H1 (cell line): ENCODE data around the gene PITPNC1. TPM values are rescaled to one million over a fixed set of nuclear protein-coding genes. Genes with fewer than 3 reads are reported as not detected.

Experiments used
- CTCF ChIA-PET: fragments of 300-600 bp; sonication (Branson Sonifier 250); formaldehyde crosslinking; loops from one replicate; lab custom pipeline; 2021; ENCODE audit not compliant: partially characterized antibody; lab: Charles Lee
- POLR2A ChIA-PET: fragments of 300-600 bp; sonication (Branson Sonifier 250); formaldehyde crosslinking; loops from one replicate; lab custom pipeline; 2021; ENCODE audit warnings: inconsistent platforms; ENCODE audit not compliant: partially characterized antibody; lab: Charles Lee
- DNase-seq, 2 experiments: peaks; one replicate each; pipeline versions ENCODE4 v3.0.0 to v3.0.0-alpha.2; 2010 to 2022; ENCODE audit warnings: low spot score in 2 of 2, low read depth in 1 of 2, mixed read lengths in 1 of 2
- FAIRE-seq: peaks from 2 replicates; lab custom pipeline; 2011; peaks lifted over from hg19 to GRCh38; lab: Jason Lieb, UNC
- H2AFZ ChIP-seq: 2 replicates; pipeline ENCODE4 v1.8.1; 2012; ENCODE audit warnings: low read length, inconsistent platforms
- H2AK5ac ChIP-seq: 2 replicates; pipeline ENCODE4 v1.6.1; 2013; ENCODE audit warnings: low read depth, low read length
- H2BK120ac ChIP-seq: replicated peaks from 2 replicates; pipeline ENCODE3; 2013; ENCODE audit warnings: low read depth, low read length, inconsistent platforms
- H2BK12ac ChIP-seq: 2 replicates; pipeline ENCODE4 v1.6.1; 2013; ENCODE audit warnings: low read depth, low read length
- H2BK15ac ChIP-seq: 2 replicates; pipeline ENCODE4 v1.6.1; 2013; ENCODE audit warnings: low read length
- H2BK20ac ChIP-seq: 2 replicates; pipeline ENCODE4 v1.6.1; 2013; ENCODE audit warnings: low read length
- H2BK5ac ChIP-seq: 2 replicates; pipeline ENCODE4 v1.6.1; 2013; ENCODE audit warnings: low read depth, low read length
- H3K14ac ChIP-seq: 2 replicates; pipeline ENCODE4 v1.6.1; 2013; ENCODE audit warnings: inconsistent platforms; ENCODE audit not compliant: insufficient read length
- H3K18ac ChIP-seq: 2 replicates; pipeline ENCODE4 v1.6.1; 2013; ENCODE audit warnings: low read length; ENCODE audit errors: extremely low read depth
- H3K23ac ChIP-seq: 2 replicates; pipeline ENCODE4 v1.6.1; 2013; ENCODE audit warnings: inconsistent platforms; ENCODE audit not compliant: insufficient read length
- H3K23me2 ChIP-seq: 2 replicates; pipeline ENCODE4 v1.6.1; 2013; ENCODE audit warnings: low read depth, low read length
- H3K27ac ChIP-seq: 2 replicates; pipeline ENCODE4 v1.6.1; 2011; ENCODE audit warnings: low read depth, low read length, inconsistent platforms
- H3K27me3 ChIP-seq, 4 experiments: replicated peaks in 1 of 4; 1 replicate in 1 of 4; 2 replicates in 3 of 4; pipeline versions ENCODE4 v1.6.1 to v1.8.1; 2011 to 2013; ENCODE audit warnings: low read length in 3 of 4, mild to moderate bottlenecking in 3 of 4, inconsistent platforms in 2 of 4, mixed read lengths in 2 of 4, moderate library complexity in 1 of 4; ENCODE audit not compliant: control insufficient read depth in 3 of 4, insufficient read depth in 3 of 4; ENCODE audit errors: extremely low read depth in 1 of 4
- H3K36me3 ChIP-seq, 4 experiments: 2 replicates each; pipeline versions ENCODE4 v1.6.1 to v1.8.1; 2011 to 2013; ENCODE audit warnings: mild to moderate bottlenecking in 4 of 4, low read length in 3 of 4, moderate library complexity in 2 of 4, control low read depth in 1 of 4, inconsistent platforms in 1 of 4; ENCODE audit not compliant: insufficient read depth in 4 of 4, control insufficient read depth in 2 of 4
- H3K4ac ChIP-seq: replicated peaks from 2 replicates; pipeline ENCODE3; 2013; ENCODE audit warnings: low read length, low read depth, mixed read lengths, inconsistent platforms; ENCODE audit not compliant: insufficient read length
- H3K4me1 ChIP-seq, 4 experiments: replicated peaks in 1 of 4; 1 replicate in 1 of 4; 2 replicates in 3 of 4; pipeline versions ENCODE4 v1.6.1 to v1.8.1; 2011 to 2013; ENCODE audit warnings: low read length in 3 of 4, inconsistent platforms in 2 of 4, mixed read lengths in 1 of 4; ENCODE audit not compliant: insufficient read depth in 4 of 4, control insufficient read depth in 3 of 4
- H3K4me2 ChIP-seq, 2 experiments: 2 replicates each; pipeline versions ENCODE4 v1.6.1 to v1.8.1; 2011 to 2013; ENCODE audit warnings: low read depth in 2 of 2, low read length in 2 of 2, control low read depth in 1 of 2, inconsistent platforms in 1 of 2, mild to moderate bottlenecking in 1 of 2; ENCODE audit not compliant: insufficient read depth in 1 of 2
- H3K4me3 ChIP-seq, 4 experiments: fragments of 200-600, 300-600 bp in 1 of 4; sonication (generic), shearing (Covaris generic), sonication (Bioruptor Twin) in 1 of 4; 2 replicates each; pipeline versions ENCODE4 v1.5.1 to v1.8.1; 2011 to 2016; ENCODE audit warnings: low read length in 4 of 4, low read depth in 3 of 4, control low read depth in 2 of 4, inconsistent platforms in 2 of 4, mild to moderate bottlenecking in 2 of 4, mixed read lengths in 1 of 4, moderate library complexity in 1 of 4; ENCODE audit not compliant: insufficient read depth in 2 of 4; ENCODE audit errors: extremely low read depth in 1 of 4
- H3K56ac ChIP-seq: replicated peaks from 2 replicates; pipeline ENCODE3; 2013; ENCODE audit warnings: low read depth, mild to moderate bottlenecking, mixed read lengths, low read length, inconsistent platforms; ENCODE audit not compliant: insufficient read length
- H3K79me1 ChIP-seq: 2 replicates; pipeline ENCODE4 v1.6.1; 2013; ENCODE audit warnings: low read depth, low read length, control low read depth
- H3K79me2 ChIP-seq, 2 experiments: 2 replicates each; pipeline versions ENCODE4 v1.6.1 to v1.8.1; 2012 to 2013; ENCODE audit warnings: low read length in 2 of 2, mild to moderate bottlenecking in 2 of 2, inconsistent platforms in 1 of 2; ENCODE audit not compliant: insufficient read depth in 2 of 2, control insufficient read depth in 1 of 2
- H3K9ac ChIP-seq, 4 experiments: replicated peaks in 1 of 4; 1 replicate in 1 of 4; 2 replicates in 3 of 4; pipeline versions ENCODE4 v1.6.1 to v1.8.1; 2011 to 2013; ENCODE audit warnings: low read depth in 3 of 4, low read length in 3 of 4, control low read depth in 2 of 4, mild to moderate bottlenecking in 2 of 4, moderate library complexity in 2 of 4, inconsistent platforms in 1 of 4; ENCODE audit errors: extremely low read depth in 1 of 4
- H3K9me3 ChIP-seq, 2 experiments: 2 replicates each; pipeline versions ENCODE4 v1.6.1 to v1.8.1; 2012 to 2013; ENCODE audit warnings: mild to moderate bottlenecking in 2 of 2, moderate library complexity in 2 of 2, control low read depth in 1 of 2, inconsistent platforms in 1 of 2, low read depth in 1 of 2, low read length in 1 of 2, mixed read lengths in 1 of 2; ENCODE audit not compliant: insufficient read depth in 2 of 2
- H4K20me1 ChIP-seq, 2 experiments: replicated peaks in 1 of 2; 2 replicates each; pipeline versions ENCODE3 to v1.8.1; 2011 to 2013; ENCODE audit warnings: inconsistent platforms in 2 of 2, low read length in 2 of 2, mild to moderate bottlenecking in 1 of 2; ENCODE audit not compliant: insufficient read depth in 2 of 2, control insufficient read depth in 1 of 2
- H4K5ac ChIP-seq: 2 replicates; pipeline ENCODE4 v1.6.1; 2013; ENCODE audit warnings: low read length, low read depth, mixed read lengths, inconsistent platforms; ENCODE audit not compliant: insufficient read length
- H4K8ac ChIP-seq: 2 replicates; pipeline ENCODE4 v1.8.0; 2013; ENCODE audit warnings: mild to moderate bottlenecking, moderate library complexity, low read length, inconsistent platforms; ENCODE audit not compliant: insufficient read depth; ENCODE audit errors: extremely low read depth
- H4K91ac ChIP-seq: replicated peaks from 2 replicates; pipeline ENCODE3; 2013; ENCODE audit warnings: low read length, mixed read lengths, inconsistent platforms; ENCODE audit not compliant: insufficient read length
- NRF1 ChIP-seq: IDR thresholded peaks from 2 replicates; pipeline ENCODE4 v1.6.1; 2011; ENCODE audit warnings: mild to moderate bottlenecking, low read depth, low read length, improper control_type of control experiment
- RXRA ChIP-seq: IDR thresholded peaks from 2 replicates; pipeline ENCODE4 v1.6.1; 2011; ENCODE audit warnings: low read depth, mild to moderate bottlenecking, low read length, moderate library complexity; ENCODE audit not compliant: insufficient read depth
- SP2 ChIP-seq: IDR thresholded peaks from 2 replicates; pipeline ENCODE4 v1.6.1; 2012; ENCODE audit warnings: mild to moderate bottlenecking, low read length, inconsistent platforms
- SUZ12 ChIP-seq: fragments of 200-600 bp; sonication (generic); IDR thresholded peaks from 2 replicates; pipeline ENCODE4 v1.6.1; 2012; ENCODE audit warnings: mild to moderate bottlenecking, inconsistent platforms, low read length, moderate library complexity, mixed read lengths
- ZNF274 ChIP-seq: IDR thresholded peaks from 2 replicates; pipeline ENCODE4 v1.7.0; 2012; ENCODE audit warnings: low read length, borderline replicate concordance; ENCODE audit errors: extremely low read depth
- WGBS, 2 experiments: shearing (Covaris generic) in 1 of 2; methylation state at CpG; one replicate each; pipeline versions ENCODE4 v1.1.6 to v1.1.7; 2013 to 2015; ENCODE audit warnings: low lambda C conversion rate in 2 of 2, mixed read lengths in 2 of 2, inconsistent platforms in 1 of 2, low coverage in 1 of 2, missing lambda C conversion rate in 1 of 2; ENCODE audit not compliant: insufficient replicate concordance in 2 of 2, insufficient coverage in 1 of 2, insufficient read length in 1 of 2; ENCODE audit errors: extremely low coverage in 1 of 2, missing lambda C conversion rate in 1 of 2; 5-methylcytosine and 5-hydroxymethylcytosine counted together
- polyA plus RNA-seq, 7 experiments: library from polyadenylated mRNA; depleted of rRNA in 3 of 7; stranded (reverse) in 5 of 7; unstranded in 2 of 7; fragments of >200 nt in 5 of 7; fragments of 200-250 nt in 2 of 7; gene quantifications; 1 replicate in 5 of 7; 2 replicates in 1 of 7; 4 replicates in 1 of 7; pipeline versions ENCODE4 v1.2.1 to v1.2.3, GENCODE V29; 2011 to 2013; ENCODE audit warnings: missing spikeins in 2 of 7, mixed read lengths in 2 of 7
- total RNA-seq: library from RNA; stranded (reverse); fragmentation: NEBNext Ultra II Directional; extraction: Animal tissue kit (Norgen Biotek cat#: 25700); gene quantifications from 2 replicates; pipeline ENCODE4 v1.2.1, GENCODE V29; 2021
- TF ChIP-seq, protein P1 (sequence below): IDR thresholded peaks from 2 replicates; pipeline ENCODE4 v1.6.1; 2012; ENCODE audit warnings: inconsistent platforms
- TF ChIP-seq, protein P2 (sequence below): IDR thresholded peaks from 2 replicates; pipeline ENCODE4 v1.6.1; 2012; ENCODE audit warnings: low read length, inconsistent platforms
- TF ChIP-seq, protein P3 (sequence below): IDR thresholded peaks from 2 replicates; pipeline ENCODE4 v1.6.1; 2012; ENCODE audit warnings: inconsistent platforms

Gene PITPNC1
- total and polyA plus RNA-seq, 2 of the 8 experiments (the other 6 are each of a cell fraction or from before 2014, with no cell fraction given): 17.6 to 54.7 TPM

DNA sequence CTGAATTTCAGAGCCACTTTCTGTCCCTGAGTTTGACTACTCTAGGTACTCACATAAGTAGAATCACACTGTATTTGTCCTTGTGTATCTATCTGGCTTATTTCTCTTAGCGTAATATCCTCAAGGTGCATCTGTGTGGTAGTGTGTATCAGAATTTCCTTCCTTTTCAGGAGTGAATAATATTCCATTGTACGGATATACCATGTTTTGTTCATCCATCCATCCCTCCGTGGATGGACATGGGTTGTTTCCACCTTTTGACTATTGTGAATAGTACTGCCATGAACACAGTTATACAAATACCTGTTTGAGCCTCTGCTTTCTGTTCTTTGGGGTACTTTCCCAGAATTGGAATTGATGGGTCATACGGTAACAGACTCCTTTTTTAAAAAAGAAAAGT lies 111.7 kb downstream of the PITPNC1 start:
- ChIA-PET POLR2A (no interaction called here), CTCF (interaction anchor here (1.9 to 5.1 kb wide), 2 partner anchors 12 to 22 kb away, joined by 7 to 27 read pairs; no protein-coding TSS in a partner anchor)
- H3K14ac ChIP-seq: no peak overlapping the region
- no peak overlapping the region for H2BK20ac ChIP-seq
- H3K27ac ChIP-seq: no peak overlapping the region
- no peak overlapping the region for H3K23ac ChIP-seq
- no peak overlapping the region for H4K91ac ChIP-seq
- no peak overlapping the region for H2BK12ac ChIP-seq
- H3K9ac ChIP-seq: no peak overlapping the region
- H2AFZ ChIP-seq: no peak overlapping the region
- DNase-seq (no peak), FAIRE-seq (no peak)
- whole genome bisulfite sequencing, 2 experiments: 93% methylated on average over 4 of the region's 4 CpGs; no CpG with 5 or more reads in 1 of the 2 experiments
- no peak for TF ChIP-seq SP2
- no peak for TF ChIP-seq NRF1
- TF ChIP-seq, protein P1, sequence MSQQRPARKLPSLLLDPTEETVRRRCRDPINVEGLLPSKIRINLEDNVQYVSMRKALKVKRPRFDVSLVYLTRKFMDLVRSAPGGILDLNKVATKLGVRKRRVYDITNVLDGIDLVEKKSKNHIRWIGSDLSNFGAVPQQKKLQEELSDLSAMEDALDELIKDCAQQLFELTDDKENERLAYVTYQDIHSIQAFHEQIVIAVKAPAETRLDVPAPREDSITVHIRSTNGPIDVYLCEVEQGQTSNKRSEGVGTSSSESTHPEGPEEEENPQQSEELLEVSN: no peak
- TF ChIP-seq, protein P2, sequence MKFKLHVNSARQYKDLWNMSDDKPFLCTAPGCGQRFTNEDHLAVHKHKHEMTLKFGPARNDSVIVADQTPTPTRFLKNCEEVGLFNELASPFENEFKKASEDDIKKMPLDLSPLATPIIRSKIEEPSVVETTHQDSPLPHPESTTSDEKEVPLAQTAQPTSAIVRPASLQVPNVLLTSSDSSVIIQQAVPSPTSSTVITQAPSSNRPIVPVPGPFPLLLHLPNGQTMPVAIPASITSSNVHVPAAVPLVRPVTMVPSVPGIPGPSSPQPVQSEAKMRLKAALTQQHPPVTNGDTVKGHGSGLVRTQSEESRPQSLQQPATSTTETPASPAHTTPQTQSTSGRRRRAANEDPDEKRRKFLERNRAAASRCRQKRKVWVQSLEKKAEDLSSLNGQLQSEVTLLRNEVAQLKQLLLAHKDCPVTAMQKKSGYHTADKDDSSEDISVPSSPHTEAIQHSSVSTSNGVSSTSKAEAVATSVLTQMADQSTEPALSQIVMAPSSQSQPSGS: no peak
- no peak for TF ChIP-seq ZNF274
- no peak for TF ChIP-seq RXRA
- TF ChIP-seq, protein P3, sequence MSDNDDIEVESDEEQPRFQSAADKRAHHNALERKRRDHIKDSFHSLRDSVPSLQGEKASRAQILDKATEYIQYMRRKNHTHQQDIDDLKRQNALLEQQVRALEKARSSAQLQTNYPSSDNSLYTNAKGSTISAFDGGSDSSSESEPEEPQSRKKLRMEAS: no peak
- TF ChIP-seq SUZ12: no peak
- H3K79me1 ChIP-seq: peaks cover 8% of the 10 kb centered on the region
- no peak overlapping the region for H3K4ac ChIP-seq
- H3K27me3 ChIP-seq: no peaks in the 10 kb centered on the region
- no peak overlapping the region for H4K8ac ChIP-seq
- H2BK5ac ChIP-seq: no peak overlapping the region
- no peaks in the 10 kb centered on the region; the same call in 1 of the 2 replicates for H3K23me2 ChIP-seq
- H3K9me3 ChIP-seq: no peaks in the 10 kb centered on the region
- no peak overlapping the region for H2BK120ac ChIP-seq
- H3K4me1 ChIP-seq: peaks cover 7 to 17% (median 11%) of the 10 kb centered on the region in 4 experiments
- H3K56ac ChIP-seq: no peak overlapping the region
- no peaks in the 10 kb centered on the region for H4K20me1 ChIP-seq
- no peak overlapping the region for H3K4me2 ChIP-seq
- H3K18ac ChIP-seq: no peak overlapping the region
- no peak overlapping the region for H3K4me3 ChIP-seq
- peaks cover 3 to 67% of the 10 kb centered on the region in 2 experiments; a peak in 2 of 4 replicates for H3K79me2 ChIP-seq
- H2AK5ac ChIP-seq: no peak overlapping the region
- H2BK15ac ChIP-seq: no peak overlapping the region
- no peaks in the 10 kb centered on the region for H3K36me3 ChIP-seq
- no peak overlapping the region for H4K5ac ChIP-seq
